Bronchial epithelial cell (primary cell): ENCODE data around the gene CD209. TPM values are rescaled to one million over a fixed set of nuclear protein-coding genes. Genes with fewer than 3 reads are reported as not detected.
A peak's percentile ranks its signal among the peaks of the same experiment; 100 is the strongest.

Experiments
- DNase-seq: peaks from one replicate; pipeline ENCODE4 v3.0.0-alpha.2; 2010; ENCODE audit warnings: low read depth
- FAIRE-seq: peaks from 2 replicates; lab custom pipeline; 2011; peaks lifted over from hg19 to GRCh38; lab: Jason Lieb, UNC
- H3K27me3 ChIP-seq: 2 replicates; pipeline ENCODE4 v1.5.1; 2011; ENCODE audit warnings: low read length; ENCODE audit not compliant: control insufficient read depth, insufficient read depth
- H3K36me3 ChIP-seq: 2 replicates; pipeline ENCODE4 v1.5.1; 2011; ENCODE audit warnings: low read length; ENCODE audit not compliant: control insufficient read depth, insufficient read depth
- H3K4me3 ChIP-seq: 2 replicates; pipeline ENCODE4 v1.5.1; 2011; ENCODE audit warnings: mild to moderate bottlenecking, low read depth, low read length, control low read depth
- CTCF ChIP-seq: IDR thresholded peaks from 2 replicates; pipeline ENCODE4 v1.5.1; 2011; ENCODE audit warnings: mild to moderate bottlenecking, moderate library complexity, low read length, control low read depth, inconsistent platforms; ENCODE audit not compliant: insufficient read depth, severe bottlenecking
- total RNA-seq: library from RNA; depleted of rRNA; stranded (reverse); fragments of >200 nt; gene quantifications from 2 replicates; pipeline ENCODE4 v1.2.1, GENCODE V29; 2014

CD209 gene
- total RNA-seq, 1 donor from 2014 or later = not detected

- H3K36me3 ChIP-seq = no peaks in the 10 kb centered on the region
- FAIRE-seq (no peak), DNase-seq (no peak)
- no peak overlapping the region for H3K4me3 ChIP-seq
- H3K27me3 ChIP-seq = peaks cover 4% of the 10 kb centered on the region
- no peak for TF ChIP-seq CTCF
Observed at GRCh38 chr19:7694499-7694898, 52.8 kb downstream of the CD209 start.

DNA sequence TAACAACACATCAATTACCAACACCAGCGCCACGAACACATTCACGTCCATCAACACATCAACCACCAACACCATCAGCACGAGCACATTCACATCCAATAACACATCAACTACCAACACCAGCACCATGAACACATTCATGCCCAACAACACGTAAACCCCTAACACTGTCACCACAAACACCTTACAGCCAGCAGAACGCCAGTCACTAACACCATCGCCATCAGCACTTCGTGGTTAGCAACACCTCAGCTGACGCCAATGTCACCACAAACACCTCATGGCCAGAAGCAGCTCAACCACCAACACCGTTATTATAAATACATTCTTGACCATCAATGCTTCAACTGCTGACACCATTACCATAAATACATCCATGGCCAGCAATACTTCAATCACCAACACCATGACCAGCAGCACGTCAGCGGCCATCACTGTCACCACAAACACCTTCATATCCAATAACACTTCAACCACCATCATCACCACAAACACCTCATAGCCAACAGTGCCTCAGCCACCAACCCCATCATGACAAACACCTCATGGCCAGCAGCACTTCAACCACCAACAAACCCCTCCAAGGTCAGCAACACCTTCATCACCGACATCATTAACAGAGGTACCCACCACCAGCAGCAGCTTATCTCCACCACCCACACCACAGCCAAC, 54.8 kb downstream of the CD209 start:
- DNase-seq (no peak), FAIRE-seq (peak; percentile 80)
- Histone ChIP-seq H3K36me3 (no peaks in the 10 kb centered on the region), H3K4me3 (no peak overlapping the region), H3K27me3 (no peaks in the 10 kb centered on the region)
- TF ChIP-seq CTCF = no peak

DNA sequence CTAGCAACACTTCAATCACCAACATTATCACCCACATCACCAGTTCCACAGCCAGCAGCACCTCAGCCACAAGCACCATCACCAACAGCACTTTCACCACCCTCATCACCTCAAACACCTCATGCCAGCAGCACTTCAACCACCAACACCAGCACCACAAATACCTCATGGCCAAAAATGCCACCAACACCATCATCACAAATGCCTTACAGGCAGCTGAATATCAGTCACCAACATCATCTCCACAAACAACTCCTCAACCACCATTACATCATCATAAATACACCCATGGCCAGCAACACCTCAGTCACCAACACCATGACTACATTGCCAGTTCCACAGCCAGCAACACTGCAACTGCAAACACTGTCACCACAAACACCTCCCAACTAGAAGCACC, 55.8 kb downstream of the CD209 start:
- no peak for DNase-seq
- Histone ChIP-seq H3K4me3 (no peak overlapping the region), H3K36me3 (no peaks in the 10 kb centered on the region), H3K27me3 (no peaks in the 10 kb centered on the region)
- no peak for TF ChIP-seq CTCF
- peak; percentile 32 for FAIRE-seq

DNA sequence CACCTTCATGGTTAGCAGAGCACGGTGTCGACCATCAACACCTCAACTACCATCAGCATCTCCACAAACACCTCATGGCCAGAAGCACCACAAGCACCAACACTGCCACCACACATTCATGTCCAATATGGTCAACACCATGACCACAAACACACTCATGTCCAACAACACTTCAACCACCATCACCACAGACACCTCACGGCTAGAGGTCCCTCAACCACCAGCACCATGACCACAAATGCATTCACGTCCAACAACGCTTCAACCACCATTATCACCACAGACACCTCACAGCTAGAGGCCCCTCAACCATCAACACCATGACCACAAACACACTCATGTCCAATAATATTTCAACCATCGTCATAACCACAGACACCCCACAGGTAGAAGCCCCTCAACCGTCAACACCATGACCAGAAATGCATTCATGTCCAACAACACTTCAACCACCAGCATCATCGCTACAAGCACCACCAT, 56.5 kb downstream of the CD209 start:
- Histone ChIP-seq H3K36me3 (no peaks in the 10 kb centered on the region), H3K27me3 (no peaks in the 10 kb centered on the region), H3K4me3 (no peak overlapping the region)
- TF ChIP-seq CTCF = no peak
- FAIRE-seq (peak; percentile 52), DNase-seq (no peak)

Other genes with a start within 250 kb of the CD209 start
- gene ZNF358, start 231.4 kb downstream of the CD209 start, total RNA-seq = 3.5 and 3.9 TPM in 2 replicates
- 3.7 and 3.8 TPM in 2 replicates for gene MCOLN1, start 224.9 kb downstream of the CD209 start, total RNA-seq
- gene PNPLA6, start 211.8 kb downstream of the CD209 start, total RNA-seq = 35.6 and 40.8 TPM in 2 replicates
- gene CAMSAP3, start 151.7 kb downstream of the CD209 start, total RNA-seq = 2.4 and 7.0 TPM in 2 replicates
- 21.8 and 23.4 TPM in 2 replicates for gene XAB2, start 118.0 kb downstream of the CD209 start, total RNA-seq
- gene PET100, start 117.7 kb downstream of the CD209 start, total RNA-seq = 10.3 and 14.5 TPM in 2 replicates
- gene PCP2, start 113.8 kb downstream of the CD209 start, total RNA-seq = not detected in 2 replicates
- 47.9 and 89.4 TPM in 2 replicates for gene STXBP2, start 110.4 kb downstream of the CD209 start, total RNA-seq
- gene RETN, start 78.5 kb downstream of the CD209 start, total RNA-seq = not detected in 2 replicates
- not detected in 2 replicates for gene MCEMP1, start 70.4 kb downstream of the CD209 start, total RNA-seq
- gene TRAPPC5, start 66.7 kb downstream of the CD209 start, total RNA-seq = 29.2 and 141 TPM in 2 replicates
- not detected in 2 replicates for gene FCER2, start 45.4 kb downstream of the CD209 start, total RNA-seq
- not detected in 2 replicates for gene CLEC4G, start 15.4 kb downstream of the CD209 start, total RNA-seq
- gene CLEC4M, start 15.7 kb upstream of the CD209 start, total RNA-seq = not detected in 2 replicates
- gene EVI5L, start 82.7 kb upstream of the CD209 start, total RNA-seq = 9.2 and 19.5 TPM in 2 replicates
- gene PRR36, start 126.9 kb upstream of the CD209 start, total RNA-seq = 0.13 TPM in 1 of 2 replicates, not detected in the other
- gene LRRC8E, start 141.0 kb upstream of the CD209 start, total RNA-seq = 7.6 and 13.2 TPM in 2 replicates
- 10.0 and 11.9 TPM in 2 replicates for gene MAP2K7, start 156.3 kb upstream of the CD209 start, total RNA-seq
- gene TGFBR3L, start 167.3 kb upstream of the CD209 start, total RNA-seq = 1.8 and 1.9 TPM in 2 replicates
- 13.4 and 15.9 TPM in 2 replicates for gene SNAPC2, start 172.8 kb upstream of the CD209 start, total RNA-seq
- 0.26 and 0.77 TPM in 2 replicates for gene CTXN1, start 178.6 kb upstream of the CD209 start, total RNA-seq
- 96.1 and 146 TPM in 2 replicates for gene TIMM44, start 196.1 kb upstream of the CD209 start, total RNA-seq